IMR-90 (cell line): Measurements from ENCODE around the gene C5orf58. TPM values are rescaled to one million over a fixed set of nuclear protein-coding genes. Genes with fewer than 3 reads are reported as not detected.

Experiments used
- ATAC-seq: fragments of 200-7000 bp; cut with Tn5 transposase; 2 replicates; pipeline ENCODE4 v1.9.1; 2020; ENCODE audit warnings: low read depth, mild to moderate bottlenecking, moderate library complexity
- BruUV-seq: library from RNA; stranded (reverse); fragments of 400-500 nt; replicated peaks from 2 replicates; lab custom pipeline; 2021; lab: Mats Ljungman, UMichigan
- CTCF ChIA-PET: fragments of 300-600 bp; formaldehyde crosslinking; extraction: SDS; loops from one replicate; lab custom pipeline; 2021; ENCODE audit warnings: antibody characterized with exemption; lab: Yijun Ruan, JAX
- POLR2A ChIA-PET: fragments of 300-600 bp; sonication (Branson Sonifier 250); formaldehyde crosslinking; loops from one replicate; lab custom pipeline; 2022; ENCODE audit warnings: antibody characterized with exemption; ENCODE audit not compliant: unreplicated experiment; lab: Charles Lee
- DNase-seq: peaks from one replicate; pipeline ENCODE4 v3.0.0; 2013
- H2AFZ ChIP-seq: replicated peaks from 2 replicates; pipeline ENCODE3; 2013; ENCODE audit warnings: low read length, mild to moderate bottlenecking; ENCODE audit not compliant: poor library complexity
- H2AK5ac ChIP-seq: 2 replicates; pipeline ENCODE4 v1.6.1; 2013; ENCODE audit warnings: low read depth, low read length, inconsistent platforms
- H2AK9ac ChIP-seq: replicated peaks from 2 replicates; pipeline ENCODE3; 2013; ENCODE audit warnings: mild to moderate bottlenecking, low read depth, low read length, moderate library complexity; ENCODE audit not compliant: poor library complexity
- H2BK120ac ChIP-seq: 2 replicates; pipeline ENCODE4 v1.6.1; 2013; ENCODE audit warnings: low read depth, low read length, inconsistent platforms
- H2BK15ac ChIP-seq: 3 replicates; pipeline ENCODE4 v1.6.1; 2013; ENCODE audit warnings: low read depth, low read length, inconsistent platforms
- H2BK20ac ChIP-seq: 2 replicates; pipeline ENCODE4 v1.6.1; 2013; ENCODE audit warnings: low read depth, mild to moderate bottlenecking, inconsistent platforms, low read length, moderate library complexity
- H2BK5ac ChIP-seq: 2 replicates; pipeline ENCODE4 v1.6.1; 2013; ENCODE audit warnings: mild to moderate bottlenecking, low read depth, low read length, inconsistent platforms; ENCODE audit not compliant: poor library complexity, severe bottlenecking
- H3K14ac ChIP-seq: replicated peaks from 2 replicates; pipeline ENCODE4 v1.6.1; 2013; ENCODE audit warnings: low read depth, low read length, inconsistent platforms
- H3K18ac ChIP-seq: 2 replicates; pipeline ENCODE4 v1.6.1; 2013; ENCODE audit warnings: low read depth, low read length, control low read depth
- H3K23ac ChIP-seq: 2 replicates; pipeline ENCODE4 v1.6.1; 2013; ENCODE audit warnings: low read depth, low read length, inconsistent platforms
- H3K27ac ChIP-seq: 2 replicates; pipeline ENCODE4 v1.5.1; 2013; ENCODE audit warnings: mild to moderate bottlenecking, control low read depth, low read length; ENCODE audit not compliant: insufficient read depth
- H3K27me3 ChIP-seq: 2 replicates; pipeline ENCODE4 v1.6.1; 2013; ENCODE audit warnings: low read length; ENCODE audit not compliant: control insufficient read depth, insufficient read depth
- H3K36me3 ChIP-seq: 2 replicates; pipeline ENCODE4 v1.6.1; 2013; ENCODE audit warnings: low read length, mixed read lengths; ENCODE audit not compliant: control insufficient read depth, insufficient read depth
- H3K4ac ChIP-seq: 2 replicates; pipeline ENCODE4 v1.6.1; 2013; ENCODE audit warnings: low read depth, low read length, inconsistent platforms
- H3K4me1 ChIP-seq: 2 replicates; pipeline ENCODE4 v1.6.1; 2013; ENCODE audit warnings: low read length, mixed read lengths; ENCODE audit not compliant: control insufficient read depth, insufficient read depth
- H3K4me2 ChIP-seq: 2 replicates; pipeline ENCODE4 v1.6.1; 2013; ENCODE audit warnings: low read depth, mild to moderate bottlenecking, control low read depth, low read length, moderate library complexity
- H3K4me3 ChIP-seq: 2 replicates; pipeline ENCODE4 v1.5.1; 2013; ENCODE audit warnings: low read depth, mild to moderate bottlenecking, control low read depth, low read length, moderate library complexity; ENCODE audit not compliant: insufficient read depth
- H3K56ac ChIP-seq: 2 replicates; pipeline ENCODE4 v1.6.1; 2013; ENCODE audit warnings: low read length, inconsistent platforms; ENCODE audit not compliant: insufficient read depth; ENCODE audit errors: extremely low read depth
- H3K79me1 ChIP-seq, 2 experiments: 2 replicates each; pipeline ENCODE4 v1.6.1; 2013; ENCODE audit warnings: low read length in 2 of 2, inconsistent platforms in 1 of 2, low read depth in 1 of 2
- H3K9ac ChIP-seq: 2 replicates; pipeline ENCODE4 v1.6.1; 2013; ENCODE audit warnings: low read depth, low read length, control low read depth
- H3K9me1 ChIP-seq: 2 replicates; pipeline ENCODE4 v1.6.1; 2013; ENCODE audit warnings: low read length, inconsistent platforms; ENCODE audit not compliant: insufficient read depth
- H3K9me3 ChIP-seq: 2 replicates; pipeline ENCODE4 v1.6.1; 2013; ENCODE audit warnings: low read length; ENCODE audit not compliant: control insufficient read depth, insufficient read depth
- H4K20me1 ChIP-seq: 2 replicates; pipeline ENCODE4 v1.6.1; 2013; ENCODE audit warnings: low read length, inconsistent platforms; ENCODE audit not compliant: insufficient read depth
- H4K5ac ChIP-seq: 2 replicates; pipeline ENCODE4 v1.6.1; 2013; ENCODE audit warnings: mild to moderate bottlenecking, low read depth, low read length, control low read depth
- H4K8ac ChIP-seq, 2 experiments: 2 replicates each; pipeline ENCODE4 v1.6.1; 2013; ENCODE audit warnings: low read depth in 2 of 2, low read length in 2 of 2, control low read depth in 1 of 2, inconsistent platforms in 1 of 2
- H4K91ac ChIP-seq: 2 replicates; pipeline ENCODE4 v1.6.1; 2013; ENCODE audit warnings: low read depth, low read length, inconsistent platforms; ENCODE audit not compliant: insufficient read depth
- CHD1 ChIP-seq: IDR thresholded peaks from 2 replicates; pipeline ENCODE4 v1.6.1; 2012; ENCODE audit warnings: low read depth, low read length, improper control_type of control experiment
- FOS ChIP-seq: fragments of 150-350 bp; IDR thresholded peaks from 2 replicates; pipeline ENCODE4 v1.6.1; 2016; ENCODE audit warnings: low read depth, low read length
- MXI1 ChIP-seq: IDR thresholded peaks from 2 replicates; pipeline ENCODE4 v1.6.1; 2012; ENCODE audit warnings: low read depth, mild to moderate bottlenecking, low read length, moderate library complexity, borderline replicate concordance
- POLR2A ChIP-seq: IDR thresholded peaks from 2 replicates; pipeline ENCODE4 v1.6.1; 2012; ENCODE audit warnings: mild to moderate bottlenecking, low read depth, low read length
- RAD21 ChIP-seq: IDR thresholded peaks from 2 replicates; pipeline ENCODE4 v1.6.1; 2012; ENCODE audit warnings: low read length, improper control_type of control experiment
- RCOR1 ChIP-seq: IDR thresholded peaks from 2 replicates; pipeline ENCODE4 v1.6.1; 2012; ENCODE audit warnings: mild to moderate bottlenecking, low read length, improper control_type of control experiment; ENCODE audit not compliant: insufficient replicate concordance
- RFX5 ChIP-seq: IDR thresholded peaks from 2 replicates; pipeline ENCODE4 v1.8.0; 2012; ENCODE audit warnings: low read depth, mild to moderate bottlenecking, low read length, moderate library complexity
- WGBS, 2 experiments: methylation state at CpG; one replicate each; pipeline versions ENCODE4 v1.1.5 to v1.1.7; 2013; ENCODE audit warnings: missing lambda C conversion rate in 2 of 2; ENCODE audit not compliant: insufficient read length in 1 of 2; ENCODE audit errors: extremely low coverage in 2 of 2; 5-methylcytosine and 5-hydroxymethylcytosine counted together
- dilution Hi-C: fragments of 300-500 bp; cut with HindIII; formaldehyde crosslinking; loops from one replicate; pipeline ENCODE4 v1.14.3; 2018; ENCODE audit warnings: low sequenced_read_pairs; ENCODE audit not compliant: unreplicated experiment
- in situ Hi-C: fragments of 300-500 bp; cut with MboI; formaldehyde crosslinking; loops from 3 replicates; pipeline ENCODE4 v1.14.3; 2019; ENCODE audit warnings: low sequenced_read_pairs, inconsistent platforms, mixed read lengths
- intact Hi-C: fragments of 100-400 bp; cut with micrococcal nuclease; formaldehyde crosslinking; loops from 2 replicates; pipeline ENCODE4 v1.10.0; 2022
- polyA plus RNA-seq, 3 experiments: library from polyadenylated mRNA; depleted of rRNA; stranded (reverse); fragments of >200 nt; gene quantifications; 2 replicates each; pipeline ENCODE4 v1.2.3, GENCODE V29; 2012; ENCODE audit warnings: low replicate concordance in 1 of 3
- total RNA-seq: library from RNA; depleted of rRNA; stranded (reverse); fragments of >200 nt; gene quantifications from 2 replicates; pipeline ENCODE4 v1.2.3, GENCODE V29; 2012

The C5orf58 gene
- total and polyA plus RNA-seq, 2 of the 4 experiments (the other 2 are of a cell fraction) = not detected

DNA sequence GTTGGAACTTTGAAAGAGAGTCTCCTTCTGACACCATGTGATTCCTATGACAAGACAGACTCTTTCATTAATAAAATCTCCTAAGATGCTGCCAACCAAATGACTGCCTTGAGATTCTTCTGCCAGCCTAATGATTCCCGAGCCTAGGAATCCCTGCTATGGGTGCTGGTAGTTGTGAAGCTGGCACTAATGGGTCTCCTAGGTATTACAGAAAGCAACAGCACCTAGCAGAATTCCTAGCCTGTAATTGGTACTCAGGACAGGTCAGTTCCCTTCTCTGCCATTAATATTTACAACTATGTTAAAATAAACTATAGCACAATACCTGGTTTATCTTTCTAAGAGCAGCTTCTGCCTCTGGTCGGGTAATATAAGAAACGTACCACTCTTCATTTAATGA is 19.3 kb downstream of the C5orf58 start:
- Histone ChIP-seq H3K9me3 (no peaks in the 10 kb centered on the region), H4K91ac (no peak overlapping the region), H3K4me2 (no peak overlapping the region), H3K27me3 (no peaks in the 10 kb centered on the region), H2BK20ac (no peak overlapping the region), H2AFZ (no peak overlapping the region), H4K20me1 (no peaks in the 10 kb centered on the region), H3K36me3 (no peaks in the 10 kb centered on the region), H2AK5ac (no peak overlapping the region), H3K9ac (no peak overlapping the region), H3K4ac (no peak overlapping the region), H3K27ac (no peak overlapping the region), H3K56ac (no peak overlapping the region), H3K9me1 (no peaks in the 10 kb centered on the region), H3K79me1 (no peaks in the 10 kb centered on the region), H4K8ac (no peak overlapping the region), H3K23ac (no peak overlapping the region), H2BK15ac (no peak overlapping the region), H3K18ac (no peak overlapping the region), H3K4me1 (no peaks in the 10 kb centered on the region), H4K5ac (no peak overlapping the region), H3K4me3 (no peak overlapping the region), H3K14ac (no peak overlapping the region), H2BK120ac (no peak overlapping the region), H2BK5ac (no peak overlapping the region), H2AK9ac (no peak overlapping the region)
- in situ Hi-C loops (no loop called here), dilution Hi-C loops (no loop called here), intact Hi-C loops (no loop called here)
- DNase-seq (no peak), ATAC-seq (no peak)
- TF ChIP-seq RFX5 = no peak
- no peak for TF ChIP-seq CHD1
- no peak for TF ChIP-seq POLR2A
- no peak for TF ChIP-seq FOS
- TF ChIP-seq MXI1 = no peak
- TF ChIP-seq RAD21 = no peak
- no peak for TF ChIP-seq RCOR1
- ChIA-PET POLR2A (no interaction called here), CTCF (no interaction called here)
- WGBS, 2 experiments = no CpG with 5 or more reads among the region's 3 CpGs
- BruUV-seq = no TSS peak
